H1 (cell line): ENCODE results near the gene MTFMT. TPM values are rescaled to one million over a fixed set of nuclear protein-coding genes. Genes with fewer than 3 reads are reported as not detected.

ENCODE experiments used
- ASH2L ChIP-seq: fragments of 200-600, 300-600 bp; sonication (generic); IDR thresholded peaks from one replicate; pipeline ENCODE4 v1.7.1; 2017; ENCODE audit warnings: low read length
- FOSL1 ChIP-seq: IDR thresholded peaks from 2 replicates; pipeline ENCODE4 v1.6.1; 2011; ENCODE audit warnings: mild to moderate bottlenecking, low read depth, low read length, moderate library complexity; ENCODE audit not compliant: insufficient read depth
- MAFK ChIP-seq: IDR thresholded peaks from 2 replicates; pipeline ENCODE4 v1.6.1; 2012; ENCODE audit warnings: low read depth, mild to moderate bottlenecking, improper control_type of control experiment, low read length
- NANOG ChIP-seq: IDR thresholded peaks from 2 replicates; pipeline ENCODE4 v1.6.1; 2011; ENCODE audit warnings: low read length, low read depth, mild to moderate bottlenecking, inconsistent platforms; ENCODE audit not compliant: insufficient read depth, poor library complexity, severe bottlenecking
- TEAD4 ChIP-seq: IDR thresholded peaks from 2 replicates; pipeline ENCODE4 v1.6.1; 2012; ENCODE audit warnings: low read depth, low read length, inconsistent platforms, mixed read lengths
- polyA plus RNA-seq, 7 experiments: library from polyadenylated mRNA; depleted of rRNA in 3 of 7; stranded (reverse) in 5 of 7; unstranded in 2 of 7; fragments of >200 nt in 5 of 7; fragments of 200-250 nt in 2 of 7; gene quantifications; 1 replicate in 5 of 7; 2 replicates in 1 of 7; 4 replicates in 1 of 7; pipeline versions ENCODE4 v1.2.1 to v1.2.3, GENCODE V29; 2011 to 2013; ENCODE audit warnings: missing spikeins in 2 of 7, mixed read lengths in 2 of 7
- total RNA-seq: library from RNA; stranded (reverse); fragmentation: NEBNext Ultra II Directional; extraction: Animal tissue kit (Norgen Biotek cat#: 25700); gene quantifications from 2 replicates; pipeline ENCODE4 v1.2.1, GENCODE V29; 2021
- TF ChIP-seq, protein P1 (sequence below), 3 experiments: IDR thresholded peaks; 1 replicate in 2 of 3; 2 replicates in 1 of 3; pipeline versions ENCODE4 v1.5.1 to v1.6.1; 2011; ENCODE audit warnings: low read length in 3 of 3, mild to moderate bottlenecking in 3 of 3, inconsistent platforms in 2 of 3, low read depth in 1 of 3, moderate library complexity in 1 of 3; ENCODE audit not compliant: insufficient read depth in 1 of 3; ENCODE audit errors: control extremely low read depth in 1 of 3

MTFMT gene
- total and polyA plus RNA-seq, 2 of the 8 experiments (the other 6 are each of a cell fraction or from before 2014, with no cell fraction given): 7.7 to 20.8 TPM

DNA sequence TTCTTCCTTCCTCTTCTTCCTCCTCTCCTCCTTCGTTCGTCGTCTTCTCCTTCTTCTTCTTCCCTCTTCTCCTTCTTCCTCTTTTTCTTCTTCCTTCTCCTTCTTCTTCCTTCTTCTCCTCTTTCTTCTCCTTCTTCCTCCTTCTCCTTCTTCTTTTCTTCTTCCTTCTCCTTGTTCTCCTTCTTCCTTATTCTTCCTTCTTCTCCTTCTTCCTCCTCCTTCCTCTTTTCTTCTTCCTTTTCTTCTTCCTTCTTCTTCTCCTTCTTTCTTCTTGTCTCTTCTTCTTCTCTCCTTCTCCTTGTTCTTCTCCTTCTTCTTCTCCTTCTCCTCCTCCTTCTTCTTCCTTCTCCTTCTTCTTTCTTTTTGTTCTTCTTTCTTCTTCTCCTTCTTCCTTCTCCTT is 75.0 kb downstream of the MTFMT start (continued):
- TF ChIP-seq, protein P1, sequence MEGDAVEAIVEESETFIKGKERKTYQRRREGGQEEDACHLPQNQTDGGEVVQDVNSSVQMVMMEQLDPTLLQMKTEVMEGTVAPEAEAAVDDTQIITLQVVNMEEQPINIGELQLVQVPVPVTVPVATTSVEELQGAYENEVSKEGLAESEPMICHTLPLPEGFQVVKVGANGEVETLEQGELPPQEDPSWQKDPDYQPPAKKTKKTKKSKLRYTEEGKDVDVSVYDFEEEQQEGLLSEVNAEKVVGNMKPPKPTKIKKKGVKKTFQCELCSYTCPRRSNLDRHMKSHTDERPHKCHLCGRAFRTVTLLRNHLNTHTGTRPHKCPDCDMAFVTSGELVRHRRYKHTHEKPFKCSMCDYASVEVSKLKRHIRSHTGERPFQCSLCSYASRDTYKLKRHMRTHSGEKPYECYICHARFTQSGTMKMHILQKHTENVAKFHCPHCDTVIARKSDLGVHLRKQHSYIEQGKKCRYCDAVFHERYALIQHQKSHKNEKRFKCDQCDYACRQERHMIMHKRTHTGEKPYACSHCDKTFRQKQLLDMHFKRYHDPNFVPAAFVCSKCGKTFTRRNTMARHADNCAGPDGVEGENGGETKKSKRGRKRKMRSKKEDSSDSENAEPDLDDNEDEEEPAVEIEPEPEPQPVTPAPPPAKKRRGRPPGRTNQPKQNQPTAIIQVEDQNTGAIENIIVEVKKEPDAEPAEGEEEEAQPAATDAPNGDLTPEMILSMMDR (IDR thresholded peaks at IDR 0.05; ENCODE audit: control extremely low read depth in 1 of 3, insufficient read depth in 1 of 3, low read depth in 1 of 3, low read length in 3 of 3): no peak
- TF ChIP-seq ASH2L (no peak), MAFK (no peak), NANOG (no peak), FOSL1 (no peak), TEAD4 (no peak)
- TF ChIP-seq, all 59 proteins: peak for 0
